Measurements from ENCODE around the gene GCAT. TPM values are rescaled to one million over a fixed set of nuclear protein-coding genes. Genes with fewer than 3 reads are reported as not detected.

The GCAT gene
- total RNA-seq, 1 experiment from 2014 or later = 24.8 TPM

- Histone ChIP-seq H3K27me3 (replicated peaks; ENCODE audit: control insufficient read depth, insufficient read depth, low read length) (no peaks in the 10 kb centered on the region), H3K4me1 (peaks cover 13% of the 10 kb centered on the region), H3K4me3 (ENCODE audit: low read depth, low read length) (peak overlapping the region; percentile 46), H3K9me3 (no peaks in the 10 kb centered on the region), H3K36me3 (ENCODE audit: control insufficient read depth, insufficient read depth, low read length) (no peaks in the 10 kb centered on the region)
- no peaks in the 10 kb centered on the region for H3K27me3 Mint-ChIP-seq (ENCODE audit: insufficient read depth, unreplicated experiment)
- no peak for TF ChIP-seq CTCF (IDR thresholded peaks at IDR 0.05; ENCODE audit: insufficient read depth in 1 of 2, low read depth in 1 of 2, low read length in 1 of 2, severe bottlenecking in 1 of 2, unreplicated experiment in 1 of 2)
- peaks cover 25% of the 10 kb centered on the region for H3K4me1 Mint-ChIP-seq (ENCODE audit: low read depth, unreplicated experiment)
- H3K9me3 Mint-ChIP-seq (ENCODE audit: unreplicated experiment) = no peaks in the 10 kb centered on the region
- CTCF ChIA-PET = interaction anchor here (0.5 kb wide), 1 partner anchor 17 kb away, joined by 5 read pairs; no protein-coding TSS in a partner anchor
- peak overlapping the region; percentile 92 for H3K27ac Mint-ChIP-seq (ENCODE audit: unreplicated experiment)
- intact Hi-C loops (cut with micrococcal nuclease; ENCODE audit: unreplicated experiment) = loop anchor here (5.0 to 10.0 kb wide), 2 partner anchors 57 to 150 kb away; partner anchors contain the start of genes C22orf23 and POLR2F
- peaks cover 69% of the 10 kb centered on the region for H3K36me3 Mint-ChIP-seq (ENCODE audit: insufficient read depth, unreplicated experiment)
- no peak for DNase-seq
- H3K4me3 Mint-ChIP-seq (ENCODE audit: unreplicated experiment) = peak overlapping the region; percentile 90
- POLR2A ChIA-PET = interaction anchor here (0.6 to 1.5 kb wide), 7 partner anchors 24 to 1322 kb away, joined by 3 to 7 read pairs (median 4); partner anchors contain the start of genes ANKRD54 and PDXP
- TSS peak; percentile 64 for BruUV-seq (replicated peaks)
Observed at GRCh38 chr22:37804352-37804880, 3.3 kb upstream of the GCAT start.

- Mint-ChIP-seq H3K9me3 (ENCODE audit: unreplicated experiment) (no peaks in the 10 kb centered on the region), H3K36me3 (ENCODE audit: insufficient read depth, unreplicated experiment) (peaks cover 75% of the 10 kb centered on the region), H3K4me1 (ENCODE audit: low read depth, unreplicated experiment) (peaks cover 25% of the 10 kb centered on the region), H3K27me3 (ENCODE audit: insufficient read depth, unreplicated experiment) (no peaks in the 10 kb centered on the region), H3K4me3 (ENCODE audit: unreplicated experiment) (peak overlapping the region; percentile 90), H3K27ac (ENCODE audit: unreplicated experiment) (peak overlapping the region; percentile 92)
- ChIA-PET CTCF (no interaction called here), POLR2A (interaction anchor here (0.6 to 1.5 kb wide), 9 partner anchors 17 to 1323 kb away, joined by 3 to 7 read pairs (median 4); partner anchors contain the start of genes ANKRD54 and PDXP)
- intact Hi-C loops (cut with micrococcal nuclease; ENCODE audit: unreplicated experiment) = loop anchor here (5.0 to 10.0 kb wide), 2 partner anchors 58 to 150 kb away; partner anchors contain the start of genes C22orf23 and POLR2F
- peaks cover 13% of the 10 kb centered on the region for H3K4me1 ChIP-seq
- peak; percentile 89 to 97 for DNase-seq
- no peak for TF ChIP-seq CTCF (IDR thresholded peaks at IDR 0.05; ENCODE audit: insufficient read depth in 1 of 2, low read depth in 1 of 2, low read length in 1 of 2, severe bottlenecking in 1 of 2, unreplicated experiment in 1 of 2)
- H3K4me3 ChIP-seq (ENCODE audit: low read depth, low read length) = peak overlapping the region; percentile 46
- H3K27me3 ChIP-seq (replicated peaks; ENCODE audit: control insufficient read depth, insufficient read depth, low read length) = no peaks in the 10 kb centered on the region
- no peaks in the 10 kb centered on the region for H3K36me3 ChIP-seq (ENCODE audit: control insufficient read depth, insufficient read depth, low read length)
- no peaks in the 10 kb centered on the region for H3K9me3 ChIP-seq
- BruUV-seq (replicated peaks) = no TSS peak
Observed at GRCh38 chr22:37804881-37805809, 2.6 kb upstream of the GCAT start.

GRCh38 chr22:37805810-37806277 lies 1.9 kb upstream of the GCAT start:
- no peak for DNase-seq
- ChIA-PET POLR2A (interaction anchor here (0.6 to 1.0 kb wide), 2 partner anchors 18 to 61 kb away, joined by 4 to 5 read pairs; no protein-coding TSS in a partner anchor), CTCF (no interaction called here)
- no peaks in the 10 kb centered on the region for H3K27me3 ChIP-seq (replicated peaks; ENCODE audit: control insufficient read depth, insufficient read depth, low read length)
- H3K4me1 ChIP-seq = peaks cover 13% of the 10 kb centered on the region
- intact Hi-C loops (cut with micrococcal nuclease; ENCODE audit: unreplicated experiment) = loop anchor here (2.0 to 10.0 kb wide), 2 partner anchors 39 to 149 kb away; partner anchors contain the start of genes ANKRD54, C22orf23 and POLR2F
- Mint-ChIP-seq H3K4me3 (ENCODE audit: unreplicated experiment) (peak overlapping the region; percentile 90), H3K4me1 (ENCODE audit: low read depth, unreplicated experiment) (peaks cover 25% of the 10 kb centered on the region), H3K36me3 (ENCODE audit: insufficient read depth, unreplicated experiment) (peaks cover 75% of the 10 kb centered on the region), H3K9me3 (ENCODE audit: unreplicated experiment) (no peaks in the 10 kb centered on the region), H3K27ac (ENCODE audit: unreplicated experiment) (peak overlapping the region; percentile 92), H3K27me3 (ENCODE audit: insufficient read depth, unreplicated experiment) (no peaks in the 10 kb centered on the region)
- H3K36me3 ChIP-seq (ENCODE audit: control insufficient read depth, insufficient read depth, low read length) = no peaks in the 10 kb centered on the region; the same call in 1 of the 2 replicates
- no TSS peak for BruUV-seq (replicated peaks)
- TF ChIP-seq CTCF (IDR thresholded peaks at IDR 0.05; ENCODE audit: insufficient read depth in 1 of 2, low read depth in 1 of 2, low read length in 1 of 2, severe bottlenecking in 1 of 2, unreplicated experiment in 1 of 2) = no peak
- no peaks in the 10 kb centered on the region for H3K9me3 ChIP-seq
- H3K4me3 ChIP-seq (ENCODE audit: low read depth, low read length) = peak overlapping the region; percentile 46

Data from Caco-2 (cell line).